GM12878 (cell line): Measurements from ENCODE around the gene NAA38.
A peak's percentile ranks its signal among the peaks of the same experiment; 100 is the strongest.

Experiments used
- BACH1 ChIP-seq: fragments of 450-650 bp; IDR thresholded peaks from 2 replicates; pipeline ENCODE4 v1.6.1; 2017; ENCODE audit warnings: mild to moderate bottlenecking, borderline replicate concordance
- CBFB ChIP-seq: IDR thresholded peaks from 2 replicates; pipeline ENCODE4 v1.6.1; 2016; ENCODE audit warnings: antibody characterized with exemption, low read depth
- CREB1 ChIP-seq: IDR thresholded peaks from 2 replicates; pipeline ENCODE4 v1.6.1; 2012; ENCODE audit warnings: low read depth, mild to moderate bottlenecking, inconsistent platforms
- CTCF ChIP-seq, 3 experiments: IDR thresholded peaks in 2 of 3; conservative IDR thresholded peaks in 1 of 3; 2 replicates each; pipeline ENCODE4 v1.5.1; 2011; ENCODE audit warnings: low read depth in 3 of 3, low read length in 3 of 3, mild to moderate bottlenecking in 3 of 3, control low read depth in 2 of 3, moderate library complexity in 2 of 3, inconsistent platforms in 1 of 3, mixed read lengths in 1 of 3; ENCODE audit not compliant: control insufficient read depth in 2 of 3, insufficient read depth in 1 of 3; ENCODE audit errors: extremely low read depth in 1 of 3
- FOXM1 ChIP-seq: IDR thresholded peaks from 2 replicates; pipeline ENCODE4 v1.6.1; 2012; ENCODE audit warnings: low read depth, mild to moderate bottlenecking, inconsistent platforms, low read length, moderate library complexity
- HSF1 ChIP-seq: fragments of 150-350 bp; IDR thresholded peaks from 2 replicates; pipeline ENCODE4 v1.6.1; 2014; ENCODE audit warnings: mild to moderate bottlenecking, low read depth, low read length
- NFYB ChIP-seq: IDR thresholded peaks from 2 replicates; pipeline ENCODE4 v1.6.1; 2011; ENCODE audit warnings: low read depth, mild to moderate bottlenecking, low read length, improper control_type of control experiment, moderate library complexity; ENCODE audit not compliant: insufficient read depth
- POLR2AphosphoS2 ChIP-seq: IDR thresholded peaks from 2 replicates; pipeline ENCODE4 v1.6.1; 2011; ENCODE audit warnings: low read depth, mild to moderate bottlenecking, low read length, improper control_type of control experiment, moderate library complexity
- ZNF384 ChIP-seq: IDR thresholded peaks from 2 replicates; pipeline ENCODE4 v1.6.1; 2012; ENCODE audit warnings: low read depth, mild to moderate bottlenecking, low read length, improper control_type of control experiment, borderline replicate concordance

- TF ChIP-seq HSF1, result no peak
- TF ChIP-seq CTCF (IDR thresholded peaks at IDR 0.05 in 2 of 3, conservative IDR thresholded peaks at IDR 0.05 in 1 of 3; ENCODE audit: control insufficient read depth in 2 of 3, extremely low read depth in 1 of 3, insufficient read depth in 1 of 3, low read depth in 3 of 3, low read length in 3 of 3), result peak; percentile 64 to 73 (median 67)
- TF ChIP-seq BACH1, result no peak
- no peak for TF ChIP-seq NFYB
- TF ChIP-seq ZNF384, result peak; percentile 68
- no peak for TF ChIP-seq POLR2AphosphoS2
- TF ChIP-seq CBFB, result no peak
- 0 out of 2 replicates have a peak, but pooled peaks have one; percentile 21 for TF ChIP-seq FOXM1
- TF ChIP-seq CREB1, result no peak
Measured at GRCh38 chr17:7862692-7863437, 5.5 kb upstream of the NAA38 start.
